HG03025 (cell line): ENCODE data around the gene SAG.
"Not testable (repeated sequence)": the region's sequence is repeated elsewhere in the genome, so short reads cannot be mapped to it uniquely, and the experiment has no call there.

ENCODE experiments used
- ATAC-seq: cut with Tn5 transposase; IDR thresholded peaks from one replicate; pipeline ENCODE4 v1.9.1; 2021; ENCODE audit warnings: mild to moderate bottlenecking, moderate library complexity; ENCODE audit not compliant: unreplicated experiment, low FRiP score

The SAG gene

GRCh38 chr2:233328922-233329321 lies 21.3 kb downstream of the SAG start:
- no peak for ATAC-seq

- no peak for ATAC-seq
These were observed 22.0 kb downstream of the SAG start for GRCh38 chr2:233329489-233330135.

GRCh38 chr2:233331536-233331935 lies 23.9 kb downstream of the SAG start:
- peak; percentile 75 for ATAC-seq

DNA sequence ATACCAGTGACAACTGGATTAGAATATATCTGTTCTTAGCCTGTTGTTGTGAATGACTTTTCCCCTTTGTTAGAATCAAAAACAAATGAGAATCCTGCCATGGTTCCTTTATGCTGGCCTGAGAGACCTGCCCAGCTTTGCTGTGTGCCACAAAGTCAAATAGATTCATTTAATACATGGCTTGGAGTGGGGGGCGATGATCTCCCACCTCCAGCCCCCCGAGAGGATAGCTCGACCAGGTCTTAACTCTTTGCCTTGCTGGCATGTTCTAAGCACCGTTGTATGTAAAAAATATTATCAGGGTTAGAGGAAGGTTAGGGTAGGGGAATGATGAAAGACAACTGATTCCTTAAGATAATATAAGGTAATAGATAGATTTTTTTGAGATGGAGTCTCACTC lies 24.5 kb downstream of the SAG start:
- ATAC-seq, result no peak

DNA sequence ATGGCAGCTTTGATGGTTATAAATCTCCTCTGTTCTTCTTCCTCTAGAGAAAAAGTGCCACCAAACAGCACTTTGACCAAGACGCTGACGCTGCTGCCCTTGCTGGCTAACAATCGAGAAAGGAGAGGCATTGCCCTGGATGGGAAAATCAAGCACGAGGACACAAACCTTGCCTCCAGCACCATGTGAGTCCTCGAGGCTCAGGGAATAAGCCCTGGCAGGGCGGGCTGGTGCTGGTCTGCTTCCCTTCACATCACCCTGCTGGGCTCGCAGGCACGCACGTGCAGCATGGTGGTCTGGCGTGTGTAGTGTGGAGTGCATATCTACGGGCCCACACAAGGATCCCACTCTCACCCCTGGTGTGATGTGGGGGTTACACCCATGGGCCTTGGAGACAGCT lies 27.3 kb downstream of the SAG start:
- ATAC-seq, result no peak

DNA sequence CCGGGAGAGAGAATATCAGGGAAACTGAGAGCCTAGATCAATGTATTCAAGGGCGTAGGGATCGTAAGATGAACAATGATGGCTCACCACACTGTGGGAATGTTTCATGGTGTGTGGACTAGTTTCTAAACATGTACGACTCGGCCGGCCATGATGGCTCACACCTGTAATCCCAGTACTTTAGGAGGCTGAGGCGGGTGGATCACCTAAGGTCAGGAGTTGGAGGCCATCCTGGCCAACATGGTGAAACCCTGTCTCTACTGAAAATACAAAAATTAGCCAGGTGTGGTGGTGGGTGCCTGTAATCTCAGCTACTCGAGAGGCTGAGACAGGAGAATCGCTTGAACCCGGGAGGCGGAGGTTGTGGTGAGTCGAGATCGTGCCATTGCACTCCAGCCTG lies 28.5 kb downstream of the SAG start:
- not testable (repeated sequence) for ATAC-seq

DNA sequence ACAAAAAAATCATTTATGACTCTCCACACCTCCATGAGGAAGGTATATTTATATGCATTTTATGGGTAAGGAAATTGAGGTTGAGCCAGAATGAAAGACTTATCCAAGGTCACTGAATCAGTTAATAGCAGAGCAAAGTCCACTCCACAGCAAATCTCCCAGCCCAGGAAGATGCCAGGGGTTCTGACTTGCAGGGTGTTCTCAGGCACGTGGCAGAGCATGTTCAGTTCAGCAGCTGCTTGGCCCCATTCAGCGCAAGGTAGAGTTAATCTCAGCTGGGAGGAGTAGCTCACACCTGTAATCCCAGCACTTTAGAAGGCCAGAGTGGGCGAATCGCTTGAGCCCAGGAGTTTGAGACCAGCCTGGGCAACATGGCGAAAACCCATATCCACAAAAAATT lies 28.9 kb downstream of the SAG start:
- no peak for ATAC-seq

- ATAC-seq, result no peak
These were observed 30.4 kb downstream of the SAG start for GRCh38 chr2:233338046-233338445.

DNA sequence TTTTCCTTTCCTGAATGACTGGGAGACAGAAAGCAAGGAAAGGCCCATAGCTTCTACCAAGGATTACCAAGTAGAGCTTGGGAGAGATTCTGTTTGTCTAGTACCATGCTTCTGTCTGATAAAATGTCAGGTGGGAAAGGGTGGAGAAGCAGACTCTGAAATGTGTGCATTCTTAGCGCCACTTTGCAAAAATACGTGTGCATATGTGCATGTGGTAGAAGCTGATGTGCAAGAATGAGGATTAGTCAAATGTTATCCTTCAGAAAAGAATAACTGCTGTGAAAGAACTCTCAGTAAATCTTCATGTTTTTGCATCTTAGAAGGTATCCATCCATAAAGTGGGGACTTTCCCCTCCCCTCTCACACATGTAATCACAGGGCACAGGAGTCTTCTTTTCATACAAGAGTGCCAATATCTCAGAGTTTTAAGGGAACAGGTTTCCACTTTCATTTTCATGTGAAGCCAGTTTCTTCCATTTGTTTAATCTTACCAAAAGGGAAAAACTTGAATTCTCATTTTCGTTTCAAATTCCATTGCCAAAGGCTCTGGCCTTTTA lies 31.3 kb downstream of the SAG start:
- ATAC-seq, result no peak

DNA sequence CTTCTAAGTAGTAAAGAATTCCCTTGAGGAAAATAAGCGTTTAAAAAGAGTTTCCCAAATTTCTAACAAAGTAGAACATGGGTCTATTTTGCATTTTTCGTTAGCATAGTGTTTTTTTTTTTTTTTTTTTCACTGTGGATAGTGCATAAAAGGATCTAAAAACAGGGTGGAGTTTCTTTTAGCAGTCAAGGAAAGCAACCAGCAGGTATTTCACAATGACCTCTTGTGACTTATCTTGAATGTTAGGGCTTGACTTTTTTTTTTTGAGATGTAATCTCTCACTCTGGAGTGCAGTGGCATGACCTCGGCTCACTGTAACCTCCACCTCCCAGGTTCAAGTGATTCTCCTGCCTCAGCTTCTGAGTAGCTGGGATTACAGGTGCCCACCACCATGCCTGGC lies 31.8 kb downstream of the SAG start:
- ATAC-seq, result no peak

DNA sequence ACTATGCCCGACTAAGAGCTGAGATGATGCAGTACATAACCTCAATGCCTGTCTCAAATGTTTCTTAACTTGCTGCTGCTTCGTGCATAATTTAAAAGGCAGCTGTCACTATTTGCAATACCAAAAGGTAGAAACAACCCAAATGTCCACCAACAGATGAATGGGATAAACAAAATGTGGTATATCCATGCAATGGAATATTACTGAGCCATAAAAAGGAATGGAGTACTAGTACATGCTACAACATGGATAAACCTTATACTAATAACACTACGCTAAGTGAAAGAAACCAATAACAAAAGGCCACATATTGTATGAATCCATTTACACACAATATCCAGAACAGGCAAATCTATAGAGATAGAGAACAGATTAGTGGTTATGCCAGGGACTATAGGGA lies 33.7 kb downstream of the SAG start:
- no peak for ATAC-seq

DNA sequence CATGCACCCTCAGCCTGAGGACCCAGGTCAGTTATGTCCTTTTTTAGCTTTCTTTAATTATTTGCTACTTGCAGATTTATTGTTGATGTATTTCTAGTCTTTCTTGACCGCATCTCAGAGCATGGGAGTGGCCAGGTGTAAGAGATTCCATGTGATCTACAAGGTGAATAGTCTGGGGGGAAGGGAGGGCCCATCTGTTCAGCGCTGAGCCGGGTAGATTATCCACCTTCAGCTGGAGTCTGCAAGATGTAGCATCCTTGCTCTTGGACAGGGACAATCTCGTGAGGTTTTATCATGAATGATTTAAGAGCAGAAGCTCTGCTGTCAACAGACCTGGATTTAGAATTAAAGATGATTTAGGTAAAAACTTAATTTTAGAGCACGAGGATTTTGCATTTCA lies 34.7 kb downstream of the SAG start:
- no peak for ATAC-seq

DNA sequence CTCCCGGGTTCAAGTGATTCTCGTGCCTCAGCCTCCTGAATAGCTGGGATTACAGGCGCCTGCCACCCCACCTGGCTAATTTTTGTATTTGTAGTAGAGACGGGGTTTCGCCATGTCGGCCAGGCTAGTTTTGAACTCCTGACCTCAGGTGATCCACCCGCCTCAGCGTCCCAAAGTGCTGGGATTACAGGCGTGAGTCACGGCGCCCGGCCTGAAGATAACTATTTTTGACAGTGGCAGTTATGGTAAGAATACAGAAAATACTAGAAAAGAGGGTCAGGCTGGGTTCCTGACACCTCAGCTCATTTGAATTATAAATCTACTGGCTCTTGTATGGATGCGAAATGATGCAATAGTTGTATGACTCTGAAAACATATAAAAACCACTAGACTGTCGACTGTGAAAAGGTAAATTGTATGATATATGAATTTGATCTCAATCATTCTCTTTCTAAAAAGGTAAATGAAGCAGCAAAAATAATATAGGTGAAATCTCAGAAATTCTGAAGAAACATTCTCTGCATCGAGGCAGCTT lies 35.6 kb downstream of the SAG start:
- no peak for ATAC-seq

DNA sequence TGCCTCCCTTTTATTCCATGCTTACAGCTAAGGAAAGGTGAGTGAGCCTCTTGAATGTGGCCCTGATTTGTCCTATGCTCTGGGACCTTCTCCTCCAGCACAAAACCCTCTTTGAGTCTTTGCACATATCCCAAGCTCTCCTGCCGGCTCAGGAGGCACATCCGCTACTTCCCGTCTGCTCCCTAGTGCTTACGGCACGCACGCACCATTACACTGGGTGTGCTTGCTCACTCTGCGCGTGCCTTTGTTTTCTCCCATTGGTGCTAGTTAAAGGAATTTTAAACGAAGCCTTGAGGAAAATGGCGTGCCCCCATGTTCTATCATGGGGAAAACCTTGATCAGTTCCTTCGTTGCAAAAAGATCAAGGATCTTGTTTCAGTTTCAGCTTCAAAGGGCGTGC lies 38.8 kb downstream of the SAG start:
- no peak for ATAC-seq

- no peak for ATAC-seq
These were observed 39.3 kb downstream of the SAG start for GRCh38 chr2:233346930-233347329.

DNA sequence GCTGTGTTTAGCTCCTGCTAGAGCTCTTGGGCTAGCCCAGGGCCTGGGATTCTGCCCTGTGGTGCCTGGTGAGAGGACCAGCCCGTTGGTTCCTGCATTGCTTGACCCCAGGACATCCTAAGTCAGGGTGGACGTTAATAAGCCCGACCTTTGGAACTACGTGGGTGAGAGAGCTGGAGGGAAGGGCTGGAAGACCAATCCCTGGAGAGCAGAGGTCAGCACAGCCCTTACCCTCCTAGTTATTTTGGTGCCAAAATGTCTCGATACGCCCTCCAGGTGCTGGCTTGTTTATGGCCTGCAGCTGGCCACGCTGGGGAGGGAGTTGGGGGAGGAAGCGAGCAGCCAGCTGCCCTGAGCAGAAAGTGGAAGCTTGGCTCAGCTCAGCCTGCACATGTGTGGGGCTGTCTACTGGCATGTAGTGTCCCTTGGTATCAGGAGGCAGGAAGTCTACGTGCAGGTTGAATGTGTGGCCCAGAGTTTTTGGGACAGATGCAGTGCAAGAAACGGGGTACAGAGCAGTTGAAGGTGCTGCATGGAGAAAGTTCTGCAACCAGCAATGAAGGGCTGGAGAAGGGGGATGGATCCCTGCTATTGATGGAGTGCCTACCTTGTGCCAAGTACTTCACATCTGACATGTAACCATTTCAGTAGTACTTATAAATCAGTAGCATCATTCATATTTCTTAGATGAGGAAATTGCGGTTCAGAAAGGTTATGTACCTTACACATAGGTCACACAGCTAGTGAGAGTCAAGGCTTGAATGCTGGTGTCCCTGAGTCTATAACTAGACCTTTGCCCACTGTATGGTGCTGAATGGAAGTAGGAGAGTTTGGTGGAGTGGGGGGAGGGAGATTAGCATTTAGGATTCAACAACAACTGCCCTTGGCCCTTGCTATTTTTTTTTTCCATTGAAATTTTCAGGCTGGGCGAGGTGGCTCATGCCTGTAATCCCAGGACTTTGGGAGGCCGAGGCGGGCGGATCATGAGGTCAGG lies 41.7 kb downstream of the SAG start:
- ATAC-seq, result peak; percentile 59

DNA sequence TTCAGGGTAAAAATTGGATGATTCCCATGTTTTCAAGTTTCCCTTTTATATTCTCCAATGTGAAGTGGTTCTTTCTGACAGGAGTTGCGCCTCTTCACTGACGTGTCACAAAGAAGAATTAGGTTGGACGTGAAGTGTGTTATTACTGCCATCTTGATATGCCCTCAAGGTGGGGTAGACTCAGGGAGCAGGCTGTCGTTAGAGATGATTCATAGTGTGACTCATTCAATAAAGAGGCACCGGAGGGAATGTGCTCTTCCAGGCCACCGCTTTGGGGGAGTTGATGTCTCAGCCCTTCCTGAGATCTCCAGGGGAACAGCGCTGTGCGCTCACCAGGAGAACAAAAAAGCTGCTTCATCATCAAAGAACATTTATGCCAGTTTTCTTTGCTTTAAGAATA lies 43.1 kb downstream of the SAG start:
- no peak for ATAC-seq

GRCh38 chr2:233351423-233351822 lies 43.8 kb downstream of the SAG start:
- ATAC-seq, result no peak

DNA sequence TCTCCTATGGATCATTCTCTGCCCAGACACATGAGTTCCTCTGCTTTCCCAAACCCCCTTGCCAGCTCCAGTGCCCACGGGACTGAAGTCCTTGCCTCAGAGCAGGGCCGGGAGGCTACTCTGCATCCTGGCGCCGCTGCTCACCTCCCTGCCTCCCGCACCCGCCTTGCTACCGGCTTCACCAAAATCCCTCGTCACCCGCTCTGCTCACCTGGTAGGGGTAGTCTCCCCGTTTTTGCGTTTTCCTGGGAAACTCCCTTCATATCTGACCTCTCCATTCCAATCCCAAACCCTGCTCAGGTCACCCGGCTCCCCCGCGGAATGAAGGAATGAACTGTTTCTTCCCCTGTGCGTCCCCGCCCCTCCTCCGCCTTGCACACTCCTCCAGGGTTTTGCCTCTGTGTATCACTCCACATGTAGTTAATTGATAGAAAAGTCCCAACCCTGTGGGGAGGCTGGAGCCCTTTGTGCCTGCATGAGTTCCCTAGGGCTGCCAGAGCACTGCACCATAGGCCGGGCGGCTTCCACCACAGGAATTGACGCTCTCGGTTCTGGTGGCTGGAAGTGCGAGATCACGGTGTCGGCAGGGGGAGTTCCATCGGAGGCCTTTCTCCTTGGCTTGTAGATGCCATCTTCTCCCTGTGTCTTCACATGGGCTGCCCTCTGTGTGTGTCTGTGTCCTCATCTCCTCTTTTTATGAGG lies 44.7 kb downstream of the SAG start:
- ATAC-seq, result no peak

- ATAC-seq, result peak; percentile 6
These were observed 45.6 kb downstream of the SAG start for GRCh38 chr2:233353101-233353768.
